ENCODE measurements around the gene BCKDK.
"Not testable (repeated sequence)": the region's sequence is repeated elsewhere in the genome, so short reads cannot be mapped to it uniquely, and the experiment has no call there.

The BCKDK gene

DNA sequence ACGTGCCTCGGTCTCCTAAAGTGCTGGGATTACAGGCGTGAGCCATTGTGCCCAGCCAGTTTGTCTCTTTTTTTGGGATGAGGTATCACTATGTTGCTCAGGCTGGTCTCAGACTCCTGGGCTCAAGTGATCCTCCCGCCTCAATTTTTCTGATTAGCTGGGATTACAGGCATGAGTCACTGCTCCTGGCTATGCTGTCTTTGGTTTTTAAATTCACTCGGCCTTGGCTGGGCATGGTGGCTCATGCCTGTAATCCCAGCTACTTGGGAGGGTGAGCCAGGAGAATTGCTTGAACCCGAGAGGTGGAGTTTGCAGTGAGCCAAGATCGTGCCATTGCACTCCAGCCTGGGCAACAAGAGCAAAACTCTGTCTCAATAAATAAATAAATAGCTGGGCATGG lies 36.2 kb downstream of the BCKDK start:
- not testable (repeated sequence) for DNase-seq

DNA sequence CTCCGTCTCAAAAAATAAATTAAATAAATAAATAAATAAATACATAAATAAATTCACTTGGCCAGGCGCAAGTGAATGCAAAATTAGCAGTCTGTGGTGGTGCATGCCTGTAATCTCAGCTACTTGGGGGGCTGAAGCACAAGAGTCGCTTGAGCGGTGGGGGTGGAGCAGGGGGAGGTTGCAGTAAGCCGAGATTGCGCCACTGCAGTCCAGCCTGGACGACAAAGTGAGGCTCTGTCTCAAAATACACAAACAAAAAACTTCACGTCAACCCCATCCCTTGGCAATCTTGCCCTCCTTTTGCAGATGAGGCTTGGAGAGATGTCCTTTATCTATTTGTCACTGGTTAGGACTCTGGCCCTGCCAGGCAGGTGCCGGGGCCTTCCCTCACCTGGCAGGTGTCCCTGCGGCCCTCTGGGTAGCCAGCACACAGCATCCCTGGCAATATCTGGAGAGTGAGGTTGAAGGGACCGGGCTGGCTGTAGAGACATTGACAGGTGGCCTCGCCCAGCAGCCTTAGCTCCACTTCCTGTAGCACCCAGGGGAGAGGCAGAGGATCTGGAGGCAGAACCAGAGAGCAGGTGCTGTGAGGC lies 37.3 kb downstream of the BCKDK start:
- no peak for DNase-seq

DNA sequence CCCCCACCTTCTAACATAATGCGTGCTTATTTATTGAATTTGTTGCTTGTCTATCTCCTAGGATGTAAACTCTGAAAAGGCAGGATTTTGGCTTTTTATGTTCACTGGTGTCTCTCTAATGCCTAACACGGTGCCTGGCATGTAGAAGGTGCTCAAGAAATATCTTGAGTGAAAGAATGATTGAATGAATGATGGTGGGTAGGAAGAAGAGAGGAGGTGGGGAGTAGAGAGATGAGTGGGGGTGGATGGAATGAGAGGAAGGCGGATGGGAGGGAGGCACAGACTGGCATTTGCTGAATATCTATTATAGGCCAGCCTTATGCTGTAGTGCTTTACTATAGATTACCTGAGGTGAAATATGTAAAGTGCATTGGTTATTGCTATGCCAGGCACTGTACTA lies 39.4 kb downstream of the BCKDK start:
- DNase-seq = no peak

DNA sequence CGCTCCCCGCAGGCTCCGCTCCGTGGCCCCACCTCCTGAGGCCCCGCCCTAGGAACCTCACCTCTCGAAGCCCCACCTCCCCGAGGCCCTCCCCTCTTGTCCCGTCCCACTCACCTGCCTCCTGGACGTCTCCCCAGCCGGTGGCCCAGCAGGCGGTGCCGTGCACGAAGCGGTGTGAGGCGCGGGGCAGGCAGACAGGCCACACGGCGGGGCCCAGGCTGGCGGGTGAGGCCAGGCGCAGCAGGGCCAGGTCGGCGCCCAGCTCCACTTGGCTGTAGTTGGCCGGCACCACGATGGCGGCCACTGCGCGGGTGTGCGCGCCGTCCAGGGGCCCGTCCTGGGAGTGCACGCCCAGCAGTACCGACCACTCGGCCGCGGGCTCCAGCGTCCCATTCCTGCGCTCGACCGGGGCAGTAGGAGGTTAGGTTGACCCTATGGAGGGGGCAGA lies 40.1 kb downstream of the BCKDK start:
- no peak for DNase-seq

DNA sequence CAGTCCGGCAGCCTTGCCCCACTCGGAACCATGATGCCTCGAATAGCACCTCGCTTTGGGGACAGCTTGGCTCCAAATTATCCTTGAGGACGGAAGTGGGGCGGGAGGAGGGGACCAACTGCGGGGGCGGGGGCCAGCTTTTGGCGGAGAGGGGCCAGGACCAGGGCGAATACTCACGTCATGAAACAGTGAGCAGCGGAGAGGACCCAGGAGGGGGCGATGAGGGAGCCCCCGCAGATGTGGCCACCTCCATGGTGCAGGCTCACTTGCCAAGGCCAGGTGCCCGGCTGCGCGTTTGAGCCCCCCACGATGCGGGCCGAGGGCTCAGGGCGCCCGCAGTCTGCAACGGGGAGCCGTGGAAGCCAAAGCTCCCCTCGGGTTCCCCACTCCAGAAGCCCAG lies 40.7 kb downstream of the BCKDK start:
- no peak for DNase-seq

DNA sequence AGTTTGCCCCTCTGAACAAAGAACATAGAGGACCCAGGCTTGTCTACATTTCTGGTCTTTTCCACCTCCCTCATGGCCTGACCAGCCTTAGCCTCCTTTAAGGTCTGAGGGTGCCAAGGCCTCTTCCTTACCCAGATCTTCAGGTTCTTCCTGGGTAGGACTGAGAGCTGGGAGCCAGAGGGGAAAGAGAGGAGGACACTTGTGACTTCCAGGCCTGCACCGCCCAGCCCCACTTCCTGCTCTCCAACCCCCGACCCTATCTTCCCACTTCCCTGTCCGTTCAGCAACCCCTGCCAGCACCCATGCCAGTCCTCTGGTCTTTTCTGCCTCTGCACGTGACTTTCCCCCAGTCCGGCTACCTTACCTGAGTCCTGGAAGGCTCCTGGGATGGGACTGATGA lies 41.1 kb downstream of the BCKDK start:
- DNase-seq = no peak

DNA sequence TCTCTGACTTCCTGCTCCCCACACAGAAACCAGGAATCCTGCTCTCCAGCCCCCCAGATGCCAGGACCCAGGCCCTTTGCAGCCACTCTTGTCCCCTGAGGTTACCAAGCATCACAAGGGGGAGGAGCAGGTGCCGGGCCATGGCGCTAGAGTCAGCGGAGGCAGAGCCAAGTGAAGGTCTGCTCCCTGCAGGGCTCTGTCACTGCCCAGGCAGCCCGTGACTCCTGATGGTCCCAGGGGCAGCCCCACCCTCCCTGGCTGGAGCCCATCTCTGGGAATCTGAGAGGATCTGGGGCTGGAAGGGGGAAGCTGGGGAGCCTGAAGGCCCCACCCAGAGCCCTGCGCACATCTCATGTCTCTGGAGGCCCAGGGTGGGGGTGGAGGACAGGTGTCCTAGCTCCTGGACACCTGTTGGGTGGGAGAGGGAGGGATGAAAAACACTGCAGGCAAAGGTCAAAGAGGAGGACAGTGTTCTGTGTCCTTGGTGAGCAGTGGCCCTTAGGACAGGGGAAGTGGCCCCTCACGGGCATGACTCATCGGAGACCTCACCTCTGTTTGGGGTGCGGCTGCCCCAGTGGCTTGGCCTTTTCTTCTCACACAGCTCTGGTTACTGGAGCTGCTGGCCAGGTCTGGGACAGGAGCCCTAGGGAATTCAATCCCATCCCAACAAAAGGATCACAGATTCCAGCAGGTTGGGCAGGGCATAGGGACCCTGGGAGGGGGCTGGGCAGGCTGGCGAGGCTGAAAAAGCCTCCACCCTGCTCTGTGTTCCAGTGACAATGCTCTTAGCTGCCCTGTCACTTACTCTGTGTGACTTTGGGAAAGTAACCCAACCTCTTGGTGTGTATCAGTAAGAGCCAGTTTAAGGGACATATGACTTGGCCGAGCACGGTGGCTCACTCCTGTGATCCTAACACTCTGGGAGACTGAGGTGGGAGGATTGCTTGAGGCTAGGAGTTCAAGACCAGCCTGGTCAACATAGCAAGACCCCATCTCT lies 42.0 kb downstream of the BCKDK start, which contains the start of gene PRSS36:
Gene PRSS36, minus strand, starts transcription at position 173 of the 997 bp plus-strand sequence. Its CDS starts 31 bp downstream, at position 142.
- peak; percentile 27 for DNase-seq

DNA sequence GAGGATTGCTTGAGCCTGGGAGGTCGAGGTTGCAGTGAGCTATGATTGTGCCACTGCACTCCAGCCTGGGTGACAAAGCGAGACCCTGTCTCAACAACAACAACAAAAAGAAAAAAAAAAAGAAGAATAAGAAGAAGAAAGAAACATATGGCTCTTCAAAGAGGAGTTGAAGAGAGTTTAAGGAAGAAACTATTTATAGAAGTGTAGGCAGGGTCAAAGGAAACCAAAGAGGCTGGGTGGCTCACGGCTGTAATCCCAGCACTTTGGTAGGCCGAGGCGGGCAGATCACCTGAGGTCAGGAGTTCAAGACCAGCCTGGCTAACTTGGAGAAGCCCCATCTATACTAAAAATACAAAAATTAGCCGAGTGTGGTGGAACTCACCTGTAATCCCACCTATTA lies 42.8 kb downstream of the BCKDK start:
- not testable (repeated sequence) for DNase-seq

DNA sequence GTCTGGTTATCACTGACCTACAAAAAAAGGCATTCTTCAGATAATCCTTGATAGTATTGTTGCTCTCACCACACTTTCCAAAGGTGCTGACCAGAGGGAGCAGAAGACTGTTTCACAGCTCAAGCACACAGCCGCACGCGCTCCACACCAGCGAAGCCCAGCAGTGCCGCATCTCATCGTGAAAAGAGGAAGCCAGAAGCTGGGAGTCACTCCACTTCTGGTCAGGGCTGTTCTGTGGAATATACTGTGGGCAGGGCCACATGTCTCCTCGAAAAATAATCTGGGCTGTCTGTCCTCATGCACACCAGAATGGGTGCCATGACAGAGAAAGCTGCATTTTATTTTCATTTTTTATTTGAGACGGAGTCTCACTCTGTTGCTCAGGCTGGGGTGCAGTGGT lies 49.0 kb downstream of the BCKDK start:
- DNase-seq = peak; percentile 30

Measured in CD4-positive, alpha-beta T cell treated with Interferon gamma for 1 hour (primary cell).